ENCODE data around the gene LCN9. TPM values are rescaled to one million over a fixed set of nuclear protein-coding genes. Genes with fewer than 3 reads are reported as not detected.

Gene LCN9
- total RNA-seq, 1 donor from 2014 or later, result not detected

- H3K9me3 ChIP-seq, result no peaks in the 10 kb centered on the region
- H3K27ac ChIP-seq, result no peak overlapping the region
- peaks cover 33% of the 10 kb centered on the region for H3K27me3 ChIP-seq (ENCODE audit: low read depth)
- H3K36me3 ChIP-seq, result no peaks in the 10 kb centered on the region
- no peak for ATAC-seq
- intact Hi-C loops (cut with DNase I), result no loop called here
- H3K4me3 ChIP-seq, result no peak overlapping the region
- TF ChIP-seq, protein P1, sequence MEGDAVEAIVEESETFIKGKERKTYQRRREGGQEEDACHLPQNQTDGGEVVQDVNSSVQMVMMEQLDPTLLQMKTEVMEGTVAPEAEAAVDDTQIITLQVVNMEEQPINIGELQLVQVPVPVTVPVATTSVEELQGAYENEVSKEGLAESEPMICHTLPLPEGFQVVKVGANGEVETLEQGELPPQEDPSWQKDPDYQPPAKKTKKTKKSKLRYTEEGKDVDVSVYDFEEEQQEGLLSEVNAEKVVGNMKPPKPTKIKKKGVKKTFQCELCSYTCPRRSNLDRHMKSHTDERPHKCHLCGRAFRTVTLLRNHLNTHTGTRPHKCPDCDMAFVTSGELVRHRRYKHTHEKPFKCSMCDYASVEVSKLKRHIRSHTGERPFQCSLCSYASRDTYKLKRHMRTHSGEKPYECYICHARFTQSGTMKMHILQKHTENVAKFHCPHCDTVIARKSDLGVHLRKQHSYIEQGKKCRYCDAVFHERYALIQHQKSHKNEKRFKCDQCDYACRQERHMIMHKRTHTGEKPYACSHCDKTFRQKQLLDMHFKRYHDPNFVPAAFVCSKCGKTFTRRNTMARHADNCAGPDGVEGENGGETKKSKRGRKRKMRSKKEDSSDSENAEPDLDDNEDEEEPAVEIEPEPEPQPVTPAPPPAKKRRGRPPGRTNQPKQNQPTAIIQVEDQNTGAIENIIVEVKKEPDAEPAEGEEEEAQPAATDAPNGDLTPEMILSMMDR (IDR thresholded peaks at IDR 0.05), result no peak
- DNase-seq, result no peak
- no peaks in the 10 kb centered on the region for H3K4me1 ChIP-seq
Measured at GRCh38 chr9:135684691-135685090, 21.6 kb downstream of the LCN9 start.

GRCh38 chr9:135687216-135687615 lies 24.1 kb downstream of the LCN9 start:
- intact Hi-C loops (cut with DNase I), result no loop called here

GRCh38 chr9:135689011-135689410 lies 25.9 kb downstream of the LCN9 start:
- no peak for DNase-seq
- intact Hi-C loops (cut with DNase I), result no loop called here
- ATAC-seq, result no peak
- Histone ChIP-seq H3K4me3 (no peak overlapping the region), H3K4me1 (no peaks in the 10 kb centered on the region), H3K27ac (no peak overlapping the region), H3K27me3 (ENCODE audit: low read depth) (peaks cover 12% of the 10 kb centered on the region), H3K9me3 (no peaks in the 10 kb centered on the region), H3K36me3 (no peaks in the 10 kb centered on the region)
- TF ChIP-seq, protein P1 (IDR thresholded peaks at IDR 0.05), result no peak

More at GRCh38 chr9:135687216-135687615, 24.1 kb downstream of the LCN9 start:
- H3K4me3 ChIP-seq, result no peak overlapping the region
- ATAC-seq (no peak), DNase-seq (no peak)
- H3K27me3 ChIP-seq (ENCODE audit: low read depth), result peaks cover 23% of the 10 kb centered on the region
- H3K27ac ChIP-seq, result no peak overlapping the region
- H3K4me1 ChIP-seq, result no peaks in the 10 kb centered on the region
- no peaks in the 10 kb centered on the region for H3K36me3 ChIP-seq
- H3K9me3 ChIP-seq, result no peaks in the 10 kb centered on the region
- TF ChIP-seq, protein P1 (IDR thresholded peaks at IDR 0.05), result no peak

GRCh38 chr9:135690836-135691570 lies 27.9 kb downstream of the LCN9 start:
- Histone ChIP-seq H3K4me1 (no peaks in the 10 kb centered on the region), H3K27me3 (ENCODE audit: low read depth) (no peaks in the 10 kb centered on the region), H3K27ac (no peak overlapping the region), H3K4me3 (no peak overlapping the region), H3K36me3 (no peaks in the 10 kb centered on the region), H3K9me3 (no peaks in the 10 kb centered on the region)
- no peak for DNase-seq
- TF ChIP-seq, protein P1 (IDR thresholded peaks at IDR 0.05), result no peak
- intact Hi-C loops (cut with DNase I), result no loop called here
- no peak for ATAC-seq

GRCh38 chr9:135692410-135692809 lies 29.3 kb downstream of the LCN9 start:
- H3K27me3 ChIP-seq (ENCODE audit: low read depth), result no peaks in the 10 kb centered on the region
- intact Hi-C loops (cut with DNase I), result no loop called here

More at GRCh38 chr9:135692410-135692809, 29.3 kb downstream of the LCN9 start:
- H3K36me3 ChIP-seq, result no peaks in the 10 kb centered on the region
- no peak for ATAC-seq
- no peaks in the 10 kb centered on the region for H3K4me1 ChIP-seq
- no peak for DNase-seq
- no peaks in the 10 kb centered on the region for H3K9me3 ChIP-seq
- no peak overlapping the region for H3K27ac ChIP-seq
- no peak overlapping the region for H3K4me3 ChIP-seq
- TF ChIP-seq, protein P1 (IDR thresholded peaks at IDR 0.05), result no peak
